ENCODE results near the gene PRADC1.

DNA sequence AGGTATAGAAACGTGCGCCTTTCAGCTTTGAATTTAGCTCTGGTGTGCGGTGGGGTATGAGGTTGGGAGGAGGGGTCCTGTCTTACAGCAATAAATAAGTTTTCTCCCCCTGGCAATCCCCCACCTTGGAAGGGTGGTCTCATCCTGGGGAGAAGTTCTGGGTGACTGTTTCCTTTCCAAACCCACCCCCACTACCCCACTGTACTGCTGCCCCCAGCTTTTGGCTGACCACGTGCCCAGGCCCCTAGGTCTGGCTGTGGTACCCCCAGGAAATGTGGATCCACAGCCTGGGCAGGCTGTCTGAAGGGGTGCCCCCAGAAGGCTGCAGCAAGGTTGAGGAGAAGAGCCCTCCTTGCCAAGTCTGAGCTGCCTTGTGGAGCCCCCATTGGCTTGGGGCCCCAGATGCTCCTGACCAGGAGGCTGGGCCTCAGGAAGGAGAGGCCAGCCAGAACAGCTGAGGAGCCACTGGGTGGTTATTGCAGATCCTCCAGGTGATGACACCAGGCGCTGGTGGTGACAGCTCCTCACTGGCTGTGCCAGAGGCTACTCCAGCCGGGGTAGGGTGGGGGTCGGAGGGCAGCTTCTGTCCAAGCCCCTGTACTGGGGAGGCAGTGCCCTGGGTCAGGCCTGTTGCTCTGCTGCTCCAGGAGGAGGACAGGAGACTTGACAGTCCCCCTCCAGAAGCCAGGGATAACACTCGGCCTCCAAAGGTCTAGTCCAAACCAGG, 25.3 kb upstream of the PRADC1 start:
- TF ChIP-seq, protein P1, sequence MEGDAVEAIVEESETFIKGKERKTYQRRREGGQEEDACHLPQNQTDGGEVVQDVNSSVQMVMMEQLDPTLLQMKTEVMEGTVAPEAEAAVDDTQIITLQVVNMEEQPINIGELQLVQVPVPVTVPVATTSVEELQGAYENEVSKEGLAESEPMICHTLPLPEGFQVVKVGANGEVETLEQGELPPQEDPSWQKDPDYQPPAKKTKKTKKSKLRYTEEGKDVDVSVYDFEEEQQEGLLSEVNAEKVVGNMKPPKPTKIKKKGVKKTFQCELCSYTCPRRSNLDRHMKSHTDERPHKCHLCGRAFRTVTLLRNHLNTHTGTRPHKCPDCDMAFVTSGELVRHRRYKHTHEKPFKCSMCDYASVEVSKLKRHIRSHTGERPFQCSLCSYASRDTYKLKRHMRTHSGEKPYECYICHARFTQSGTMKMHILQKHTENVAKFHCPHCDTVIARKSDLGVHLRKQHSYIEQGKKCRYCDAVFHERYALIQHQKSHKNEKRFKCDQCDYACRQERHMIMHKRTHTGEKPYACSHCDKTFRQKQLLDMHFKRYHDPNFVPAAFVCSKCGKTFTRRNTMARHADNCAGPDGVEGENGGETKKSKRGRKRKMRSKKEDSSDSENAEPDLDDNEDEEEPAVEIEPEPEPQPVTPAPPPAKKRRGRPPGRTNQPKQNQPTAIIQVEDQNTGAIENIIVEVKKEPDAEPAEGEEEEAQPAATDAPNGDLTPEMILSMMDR (IDR thresholded peaks at IDR 0.05 in 8 of 11, conservative IDR thresholded peaks at IDR 0.05 in 3 of 11): no peak
- no peak for TF ChIP-seq POLR2A (IDR thresholded peaks at IDR 0.05)

All from spleen (tissue), 7 donors.